IMR-90 (cell line): Measurements from ENCODE around the gene OR6T1. TPM values are rescaled to one million over a fixed set of nuclear protein-coding genes. Genes with fewer than 3 reads are reported as not detected.

Experiments
- ATAC-seq: fragments of 200-7000 bp; cut with Tn5 transposase; 2 replicates; pipeline ENCODE4 v1.9.1; 2020; ENCODE audit warnings: low read depth, mild to moderate bottlenecking, moderate library complexity
- BruUV-seq: library from RNA; stranded (reverse); fragments of 400-500 nt; replicated peaks from 2 replicates; lab custom pipeline; 2021; lab: Mats Ljungman, UMichigan
- CTCF ChIA-PET: fragments of 300-600 bp; formaldehyde crosslinking; extraction: SDS; loops from one replicate; lab custom pipeline; 2021; ENCODE audit warnings: antibody characterized with exemption; lab: Yijun Ruan, JAX
- POLR2A ChIA-PET: fragments of 300-600 bp; sonication (Branson Sonifier 250); formaldehyde crosslinking; loops from one replicate; lab custom pipeline; 2022; ENCODE audit warnings: antibody characterized with exemption; ENCODE audit not compliant: unreplicated experiment; lab: Charles Lee
- DNase-seq: peaks from one replicate; pipeline ENCODE4 v3.0.0; 2013
- H2AFZ ChIP-seq: replicated peaks from 2 replicates; pipeline ENCODE3; 2013; ENCODE audit warnings: low read length, mild to moderate bottlenecking; ENCODE audit not compliant: poor library complexity
- H2AK5ac ChIP-seq: 2 replicates; pipeline ENCODE4 v1.6.1; 2013; ENCODE audit warnings: low read depth, low read length, inconsistent platforms
- H2AK9ac ChIP-seq: replicated peaks from 2 replicates; pipeline ENCODE3; 2013; ENCODE audit warnings: mild to moderate bottlenecking, low read depth, low read length, moderate library complexity; ENCODE audit not compliant: poor library complexity
- H2BK120ac ChIP-seq: 2 replicates; pipeline ENCODE4 v1.6.1; 2013; ENCODE audit warnings: low read depth, low read length, inconsistent platforms
- H2BK15ac ChIP-seq: 3 replicates; pipeline ENCODE4 v1.6.1; 2013; ENCODE audit warnings: low read depth, low read length, inconsistent platforms
- H2BK20ac ChIP-seq: 2 replicates; pipeline ENCODE4 v1.6.1; 2013; ENCODE audit warnings: low read depth, mild to moderate bottlenecking, inconsistent platforms, low read length, moderate library complexity
- H2BK5ac ChIP-seq: 2 replicates; pipeline ENCODE4 v1.6.1; 2013; ENCODE audit warnings: mild to moderate bottlenecking, low read depth, low read length, inconsistent platforms; ENCODE audit not compliant: poor library complexity, severe bottlenecking
- H3K14ac ChIP-seq: replicated peaks from 2 replicates; pipeline ENCODE4 v1.6.1; 2013; ENCODE audit warnings: low read depth, low read length, inconsistent platforms
- H3K18ac ChIP-seq: 2 replicates; pipeline ENCODE4 v1.6.1; 2013; ENCODE audit warnings: low read depth, low read length, control low read depth
- H3K23ac ChIP-seq: 2 replicates; pipeline ENCODE4 v1.6.1; 2013; ENCODE audit warnings: low read depth, low read length, inconsistent platforms
- H3K27ac ChIP-seq: 2 replicates; pipeline ENCODE4 v1.5.1; 2013; ENCODE audit warnings: mild to moderate bottlenecking, control low read depth, low read length; ENCODE audit not compliant: insufficient read depth
- H3K27me3 ChIP-seq: 2 replicates; pipeline ENCODE4 v1.6.1; 2013; ENCODE audit warnings: low read length; ENCODE audit not compliant: control insufficient read depth, insufficient read depth
- H3K36me3 ChIP-seq: 2 replicates; pipeline ENCODE4 v1.6.1; 2013; ENCODE audit warnings: low read length, mixed read lengths; ENCODE audit not compliant: control insufficient read depth, insufficient read depth
- H3K4ac ChIP-seq: 2 replicates; pipeline ENCODE4 v1.6.1; 2013; ENCODE audit warnings: low read depth, low read length, inconsistent platforms
- H3K4me1 ChIP-seq: 2 replicates; pipeline ENCODE4 v1.6.1; 2013; ENCODE audit warnings: low read length, mixed read lengths; ENCODE audit not compliant: control insufficient read depth, insufficient read depth
- H3K4me2 ChIP-seq: 2 replicates; pipeline ENCODE4 v1.6.1; 2013; ENCODE audit warnings: low read depth, mild to moderate bottlenecking, control low read depth, low read length, moderate library complexity
- H3K4me3 ChIP-seq: 2 replicates; pipeline ENCODE4 v1.5.1; 2013; ENCODE audit warnings: low read depth, mild to moderate bottlenecking, control low read depth, low read length, moderate library complexity; ENCODE audit not compliant: insufficient read depth
- H3K56ac ChIP-seq: 2 replicates; pipeline ENCODE4 v1.6.1; 2013; ENCODE audit warnings: low read length, inconsistent platforms; ENCODE audit not compliant: insufficient read depth; ENCODE audit errors: extremely low read depth
- H3K79me1 ChIP-seq, 2 experiments: 2 replicates each; pipeline ENCODE4 v1.6.1; 2013; ENCODE audit warnings: low read length in 2 of 2, inconsistent platforms in 1 of 2, low read depth in 1 of 2
- H3K9ac ChIP-seq: 2 replicates; pipeline ENCODE4 v1.6.1; 2013; ENCODE audit warnings: low read depth, low read length, control low read depth
- H3K9me1 ChIP-seq: 2 replicates; pipeline ENCODE4 v1.6.1; 2013; ENCODE audit warnings: low read length, inconsistent platforms; ENCODE audit not compliant: insufficient read depth
- H3K9me3 ChIP-seq: 2 replicates; pipeline ENCODE4 v1.6.1; 2013; ENCODE audit warnings: low read length; ENCODE audit not compliant: control insufficient read depth, insufficient read depth
- H4K20me1 ChIP-seq: 2 replicates; pipeline ENCODE4 v1.6.1; 2013; ENCODE audit warnings: low read length, inconsistent platforms; ENCODE audit not compliant: insufficient read depth
- H4K5ac ChIP-seq: 2 replicates; pipeline ENCODE4 v1.6.1; 2013; ENCODE audit warnings: mild to moderate bottlenecking, low read depth, low read length, control low read depth
- H4K8ac ChIP-seq, 2 experiments: 2 replicates each; pipeline ENCODE4 v1.6.1; 2013; ENCODE audit warnings: low read depth in 2 of 2, low read length in 2 of 2, control low read depth in 1 of 2, inconsistent platforms in 1 of 2
- H4K91ac ChIP-seq: 2 replicates; pipeline ENCODE4 v1.6.1; 2013; ENCODE audit warnings: low read depth, low read length, inconsistent platforms; ENCODE audit not compliant: insufficient read depth
- BHLHE40 ChIP-seq: fragments of 150-350 bp; IDR thresholded peaks from 2 replicates; pipeline ENCODE4 v1.6.1; 2016; ENCODE audit warnings: mild to moderate bottlenecking, low read depth, low read length
- CEBPB ChIP-seq: IDR thresholded peaks from 2 replicates; pipeline ENCODE4 v1.6.1; 2012; ENCODE audit warnings: low read depth, low read length, improper control_type of control experiment
- CHD1 ChIP-seq: IDR thresholded peaks from 2 replicates; pipeline ENCODE4 v1.6.1; 2012; ENCODE audit warnings: low read depth, low read length, improper control_type of control experiment
- ELK1 ChIP-seq: fragments of 150-350 bp; IDR thresholded peaks from 2 replicates; pipeline ENCODE4 v1.6.1; 2016; ENCODE audit warnings: low read depth, mild to moderate bottlenecking, low read length, moderate library complexity, borderline replicate concordance
- FOS ChIP-seq: fragments of 150-350 bp; IDR thresholded peaks from 2 replicates; pipeline ENCODE4 v1.6.1; 2016; ENCODE audit warnings: low read depth, low read length
- MAFK ChIP-seq: IDR thresholded peaks from 2 replicates; pipeline ENCODE4 v1.6.1; 2012; ENCODE audit warnings: low read depth, low read length, improper control_type of control experiment
- MAZ ChIP-seq: IDR thresholded peaks from 2 replicates; pipeline ENCODE4 v1.6.1; 2012; ENCODE audit warnings: low read depth, mild to moderate bottlenecking, low read length, improper control_type of control experiment, moderate library complexity, borderline replicate concordance
- MXI1 ChIP-seq: IDR thresholded peaks from 2 replicates; pipeline ENCODE4 v1.6.1; 2012; ENCODE audit warnings: low read depth, mild to moderate bottlenecking, low read length, moderate library complexity, borderline replicate concordance
- NFE2L2 ChIP-seq: fragments of 150-350 bp; IDR thresholded peaks from 2 replicates; pipeline ENCODE4 v1.6.1; 2016; ENCODE audit warnings: low read depth, mild to moderate bottlenecking, low read length
- POLR2A ChIP-seq: IDR thresholded peaks from 2 replicates; pipeline ENCODE4 v1.6.1; 2012; ENCODE audit warnings: mild to moderate bottlenecking, low read depth, low read length
- RAD21 ChIP-seq: IDR thresholded peaks from 2 replicates; pipeline ENCODE4 v1.6.1; 2012; ENCODE audit warnings: low read length, improper control_type of control experiment
- RCOR1 ChIP-seq: IDR thresholded peaks from 2 replicates; pipeline ENCODE4 v1.6.1; 2012; ENCODE audit warnings: mild to moderate bottlenecking, low read length, improper control_type of control experiment; ENCODE audit not compliant: insufficient replicate concordance
- RFX5 ChIP-seq: IDR thresholded peaks from 2 replicates; pipeline ENCODE4 v1.8.0; 2012; ENCODE audit warnings: low read depth, mild to moderate bottlenecking, low read length, moderate library complexity
- SMC3 ChIP-seq: fragments of 150-350 bp; IDR thresholded peaks from 2 replicates; pipeline ENCODE4 v1.6.1; 2016; ENCODE audit warnings: low read depth, mild to moderate bottlenecking, antibody characterized with exemption, low read length, moderate library complexity
- dilution Hi-C: fragments of 300-500 bp; cut with HindIII; formaldehyde crosslinking; loops from one replicate; pipeline ENCODE4 v1.14.3; 2018; ENCODE audit warnings: low sequenced_read_pairs; ENCODE audit not compliant: unreplicated experiment
- in situ Hi-C: fragments of 300-500 bp; cut with MboI; formaldehyde crosslinking; loops from 3 replicates; pipeline ENCODE4 v1.14.3; 2019; ENCODE audit warnings: low sequenced_read_pairs, inconsistent platforms, mixed read lengths
- intact Hi-C: fragments of 100-400 bp; cut with micrococcal nuclease; formaldehyde crosslinking; loops from 2 replicates; pipeline ENCODE4 v1.10.0; 2022
- polyA plus RNA-seq, 3 experiments: library from polyadenylated mRNA; depleted of rRNA; stranded (reverse); fragments of >200 nt; gene quantifications; 2 replicates each; pipeline ENCODE4 v1.2.3, GENCODE V29; 2012; ENCODE audit warnings: low replicate concordance in 1 of 3
- total RNA-seq: library from RNA; depleted of rRNA; stranded (reverse); fragments of >200 nt; gene quantifications from 2 replicates; pipeline ENCODE4 v1.2.3, GENCODE V29; 2012
- TF ChIP-seq, protein P1 (sequence below): fragments of 150-350 bp; IDR thresholded peaks from 2 replicates; pipeline ENCODE4 v1.6.1; 2017; ENCODE audit warnings: mild to moderate bottlenecking, antibody characterized with exemption, low read length, low read depth
- TF ChIP-seq, protein P2 (sequence below): conservative IDR thresholded peaks from 2 replicates; pipeline ENCODE4 v1.5.1; 2012; ENCODE audit warnings: mild to moderate bottlenecking, low read depth, low read length, improper control_type of control experiment

OR6T1 gene
- total and polyA plus RNA-seq, 2 of the 4 experiments (the other 2 are of a cell fraction): not detected

GRCh38 chr11:123956752-123957151, 13.1 kb upstream of the OR6T1 start:
- H2AK5ac ChIP-seq: no peak overlapping the region
- no peak overlapping the region for H3K18ac ChIP-seq
- no peaks in the 10 kb centered on the region for H3K36me3 ChIP-seq
- H3K4me2 ChIP-seq: no peak overlapping the region
- no peaks in the 10 kb centered on the region for H4K20me1 ChIP-seq
- H3K4ac ChIP-seq: no peak overlapping the region
- no peaks in the 10 kb centered on the region for H3K27me3 ChIP-seq
- no peaks in the 10 kb centered on the region for H3K9me1 ChIP-seq
- H3K79me1 ChIP-seq: no peaks in the 10 kb centered on the region
- no peak overlapping the region for H3K56ac ChIP-seq
- peaks cover 4% of the 10 kb centered on the region; the same call in 1 of the 2 replicates for H3K9me3 ChIP-seq
- H4K91ac ChIP-seq: no peak overlapping the region
- intact Hi-C loops (no loop called here), in situ Hi-C loops (no loop called here), dilution Hi-C loops (no loop called here)
- no peak overlapping the region for H3K23ac ChIP-seq
- H2AFZ ChIP-seq: no peak overlapping the region
- H3K4me1 ChIP-seq: no peaks in the 10 kb centered on the region
- H2BK5ac ChIP-seq: no peak overlapping the region
- H3K14ac ChIP-seq: no peak overlapping the region
- no peak overlapping the region for H2BK20ac ChIP-seq
- ChIA-PET POLR2A (no interaction called here), CTCF (no interaction called here)
- no peak overlapping the region for H4K5ac ChIP-seq
- ATAC-seq: no peak
- H3K9ac ChIP-seq: no peak overlapping the region
- H2BK120ac ChIP-seq: no peak overlapping the region
- TF ChIP-seq MAZ: no peak
- no peak for TF ChIP-seq ELK1
- TF ChIP-seq CHD1: no peak
- no peak for TF ChIP-seq MXI1
- no peak for TF ChIP-seq RAD21
- TF ChIP-seq POLR2A: no peak
- no peak for TF ChIP-seq MAFK
- no peak for TF ChIP-seq BHLHE40
- TF ChIP-seq NFE2L2: no peak
- TF ChIP-seq RFX5: no peak
- TF ChIP-seq SMC3: no peak
- TF ChIP-seq FOS: no peak
- TF ChIP-seq, protein P1, sequence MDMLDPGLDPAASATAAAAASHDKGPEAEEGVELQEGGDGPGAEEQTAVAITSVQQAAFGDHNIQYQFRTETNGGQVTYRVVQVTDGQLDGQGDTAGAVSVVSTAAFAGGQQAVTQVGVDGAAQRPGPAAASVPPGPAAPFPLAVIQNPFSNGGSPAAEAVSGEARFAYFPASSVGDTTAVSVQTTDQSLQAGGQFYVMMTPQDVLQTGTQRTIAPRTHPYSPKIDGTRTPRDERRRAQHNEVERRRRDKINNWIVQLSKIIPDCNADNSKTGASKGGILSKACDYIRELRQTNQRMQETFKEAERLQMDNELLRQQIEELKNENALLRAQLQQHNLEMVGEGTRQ: no peak
- TF ChIP-seq CEBPB: no peak
- TF ChIP-seq, protein P2, sequence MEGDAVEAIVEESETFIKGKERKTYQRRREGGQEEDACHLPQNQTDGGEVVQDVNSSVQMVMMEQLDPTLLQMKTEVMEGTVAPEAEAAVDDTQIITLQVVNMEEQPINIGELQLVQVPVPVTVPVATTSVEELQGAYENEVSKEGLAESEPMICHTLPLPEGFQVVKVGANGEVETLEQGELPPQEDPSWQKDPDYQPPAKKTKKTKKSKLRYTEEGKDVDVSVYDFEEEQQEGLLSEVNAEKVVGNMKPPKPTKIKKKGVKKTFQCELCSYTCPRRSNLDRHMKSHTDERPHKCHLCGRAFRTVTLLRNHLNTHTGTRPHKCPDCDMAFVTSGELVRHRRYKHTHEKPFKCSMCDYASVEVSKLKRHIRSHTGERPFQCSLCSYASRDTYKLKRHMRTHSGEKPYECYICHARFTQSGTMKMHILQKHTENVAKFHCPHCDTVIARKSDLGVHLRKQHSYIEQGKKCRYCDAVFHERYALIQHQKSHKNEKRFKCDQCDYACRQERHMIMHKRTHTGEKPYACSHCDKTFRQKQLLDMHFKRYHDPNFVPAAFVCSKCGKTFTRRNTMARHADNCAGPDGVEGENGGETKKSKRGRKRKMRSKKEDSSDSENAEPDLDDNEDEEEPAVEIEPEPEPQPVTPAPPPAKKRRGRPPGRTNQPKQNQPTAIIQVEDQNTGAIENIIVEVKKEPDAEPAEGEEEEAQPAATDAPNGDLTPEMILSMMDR: no peak
- TF ChIP-seq RCOR1: no peak
- H3K27ac ChIP-seq: no peak overlapping the region
- no peak overlapping the region for H2AK9ac ChIP-seq
- no peak for DNase-seq
- no peak overlapping the region for H3K4me3 ChIP-seq
- no peak overlapping the region for H4K8ac ChIP-seq
- no peak overlapping the region for H2BK15ac ChIP-seq
- no TSS peak for BruUV-seq
